Muscle of arm (tissue), 14 donors: ENCODE data around the gene LRRN4CL. TPM values are rescaled to one million over a fixed set of nuclear protein-coding genes. Genes with fewer than 3 reads are reported as not detected.
"Not testable (repeated sequence)": the region's sequence is repeated elsewhere in the genome, so short reads cannot be mapped to it uniquely, and the experiment has no call there.

ENCODE experiments used
- DNase-seq: peaks from one replicate; pipeline ENCODE4 v3.0.0-alpha.2; 2013
- long read RNA-seq, 11 donors: transcript quantifications; one replicate each; lab custom pipeline, GENCODE V29; 2026
- polyA plus RNA-seq, 12 donors: library from polyadenylated mRNA; unstranded; fragments of 120-200 nt; gene quantifications; one replicate each; pipeline ENCODE4 v1.2.1, GENCODE V29; 2013; ENCODE audit not compliant: insufficient read length in 12 of 12

LRRN4CL gene
- 10 to 100 TPM in 11 of 12 donors, not detected in 1; 13.6 to 31.1 (median 17.5) TPM for polyA plus RNA-seq
- long read RNA-seq, donor 1, partial matches to known transcripts: 0 of 1 reads
- long read RNA-seq, donor 1, other reads (novel, unspliced or antisense): 0 of 1 reads
- long read RNA-seq, donor 2, transcript LRRN4CL-201 (2 exons, 2,585 nt): major isoform, 9 of 9 reads
- long read RNA-seq, donor 2, partial matches to known transcripts: 0 of 9 reads
- long read RNA-seq, donor 2, other reads (novel, unspliced or antisense): 0 of 9 reads
- long read RNA-seq, donor 3, partial matches to known transcripts: 0 of 1 reads
- long read RNA-seq, donor 3, other reads (novel, unspliced or antisense): 0 of 1 reads
- long read RNA-seq, donor 4, partial matches to known transcripts: 0 of 3 reads
- long read RNA-seq, donor 4, other reads (novel, unspliced or antisense): 0 of 3 reads
- long read RNA-seq, donor 5: 0 reads
- long read RNA-seq, donor 6, transcript LRRN4CL-201 (2 exons, 2,585 nt): major isoform, 7 of 7 reads
- long read RNA-seq, donor 6, partial matches to known transcripts: 0 of 7 reads
- long read RNA-seq, donor 6, other reads (novel, unspliced or antisense): 0 of 7 reads
- long read RNA-seq, donor 7, partial matches to known transcripts: 0 of 4 reads
- long read RNA-seq, donor 7, other reads (novel, unspliced or antisense): 0 of 4 reads
- long read RNA-seq, donor 8, transcript LRRN4CL-201 (2 exons, 2,585 nt): major isoform, 18 of 24 reads
- long read RNA-seq, donor 8, partial matches to known transcripts: 6 of 24 reads
- long read RNA-seq, donor 8, other reads (novel, unspliced or antisense): 0 of 24 reads
- long read RNA-seq, donor 9, transcript LRRN4CL-201 (2 exons, 2,585 nt): major isoform, 7 of 7 reads
- long read RNA-seq, donor 9, partial matches to known transcripts: 0 of 7 reads
- long read RNA-seq, donor 9, other reads (novel, unspliced or antisense): 0 of 7 reads
- long read RNA-seq, donor 10, transcript LRRN4CL-201 (2 exons, 2,585 nt): major isoform, 9 of 9 reads
- long read RNA-seq, donor 10, partial matches to known transcripts: 0 of 9 reads
- long read RNA-seq, donor 10, other reads (novel, unspliced or antisense): 0 of 9 reads
- long read RNA-seq, donor 11, transcript LRRN4CL-201 (2 exons, 2,585 nt): major isoform, 5 of 5 reads
- long read RNA-seq, donor 11, partial matches to known transcripts: 0 of 5 reads
- long read RNA-seq, donor 11, other reads (novel, unspliced or antisense): 0 of 5 reads

DNA sequence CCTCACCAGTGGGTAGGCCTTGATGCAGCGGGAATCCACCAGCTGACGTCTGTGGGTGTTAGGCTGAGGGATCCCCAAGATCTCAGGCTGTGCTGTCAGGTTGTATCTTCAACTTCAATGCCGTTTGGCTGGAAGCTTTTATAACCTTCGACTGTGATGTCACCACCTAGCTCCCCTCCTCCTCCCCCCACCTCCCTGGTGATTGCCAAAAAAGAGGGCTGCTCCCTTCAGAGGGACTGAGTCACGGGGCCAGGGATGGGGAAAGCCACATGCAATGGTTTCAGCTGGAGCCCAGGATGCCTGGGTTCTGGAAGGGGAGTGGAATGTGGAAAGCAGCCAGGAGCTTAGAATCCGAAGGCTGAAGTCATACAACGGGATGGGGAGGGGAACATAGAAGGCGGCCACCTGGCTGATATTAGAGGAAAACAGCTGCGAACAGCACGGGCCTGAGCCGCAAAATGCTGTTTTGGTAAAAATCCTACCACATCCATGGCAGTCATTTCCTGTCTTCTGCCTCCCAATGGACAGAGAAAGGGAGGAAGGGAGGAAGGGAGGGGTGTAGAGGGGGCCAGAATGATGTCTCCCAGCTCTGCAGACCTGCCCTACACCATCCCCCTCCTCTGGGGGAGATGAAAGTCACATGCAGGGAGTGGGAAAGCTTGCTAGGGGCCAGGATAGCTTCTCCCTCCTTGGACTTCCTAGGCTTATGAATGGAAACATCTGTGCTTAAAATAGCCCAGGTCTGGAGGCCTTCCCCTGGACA lies at the start of gene LRRN4CL:
TSS of gene LRRN4CL (minus strand) at position 110 of the 763 bp plus-strand sequence. CDS start 1,022 bp downstream, outside the sequence.
- peak; percentile 92 for DNase-seq

DNA sequence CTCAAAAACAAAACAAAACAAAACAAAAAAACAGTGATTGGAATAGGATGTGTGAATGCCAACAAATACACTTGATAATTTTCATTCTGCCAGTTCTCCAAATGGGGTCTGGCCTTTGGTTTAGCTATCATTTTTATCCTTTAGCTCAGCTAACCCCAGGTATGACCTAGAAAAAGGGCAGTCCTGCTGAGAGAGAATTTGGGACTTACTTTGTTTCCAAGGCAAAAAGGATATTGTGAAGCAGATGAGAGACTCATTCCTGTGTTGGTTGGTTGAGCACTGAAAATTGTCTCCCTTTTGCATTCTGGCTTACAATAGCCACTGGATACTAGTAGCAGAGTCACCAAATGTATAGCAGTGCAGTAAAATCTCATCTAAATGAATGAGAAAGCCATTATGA lies 47.9 kb upstream of the LRRN4CL start:
- DNase-seq: no peak

DNA sequence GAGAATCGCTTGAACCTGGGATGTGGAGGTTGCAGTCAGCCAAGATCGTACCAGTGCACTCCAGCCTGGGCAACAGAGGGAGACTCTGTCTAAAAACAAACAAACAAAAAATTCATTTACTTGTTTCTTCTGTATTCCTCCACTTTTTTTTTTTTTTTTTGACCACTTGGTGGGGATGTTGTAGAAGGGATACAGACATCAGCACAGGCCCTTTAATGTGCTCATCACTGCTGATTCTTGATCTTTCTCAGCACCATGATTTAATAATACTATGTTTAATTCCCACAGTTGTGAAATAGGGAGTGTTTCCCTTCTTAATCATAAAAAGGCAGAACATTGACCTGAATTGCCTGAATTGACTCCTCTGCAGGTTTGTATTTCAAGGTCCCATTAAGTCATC lies 43.5 kb upstream of the LRRN4CL start:
- DNase-seq: no peak

DNA sequence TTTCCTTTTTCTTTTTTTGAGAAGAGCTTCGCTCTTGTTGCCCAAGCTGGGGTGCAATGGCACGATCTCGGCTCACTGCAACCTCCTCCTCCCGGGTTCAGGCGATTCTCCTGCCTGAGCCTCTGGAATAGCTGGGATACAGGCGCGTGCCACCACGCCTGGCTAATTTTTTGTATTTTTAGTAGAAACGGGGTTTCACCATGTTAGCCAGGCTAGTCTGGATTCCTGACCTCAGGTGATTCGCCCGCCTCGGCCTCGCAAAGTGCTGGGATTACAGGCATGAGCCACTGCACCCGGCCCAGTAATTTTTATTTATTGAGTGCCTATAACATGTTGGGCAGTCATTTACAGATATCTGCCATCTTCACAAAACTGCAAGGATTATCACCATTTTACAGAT lies 40.7 kb upstream of the LRRN4CL start:
- DNase-seq: not testable (repeated sequence)

DNA sequence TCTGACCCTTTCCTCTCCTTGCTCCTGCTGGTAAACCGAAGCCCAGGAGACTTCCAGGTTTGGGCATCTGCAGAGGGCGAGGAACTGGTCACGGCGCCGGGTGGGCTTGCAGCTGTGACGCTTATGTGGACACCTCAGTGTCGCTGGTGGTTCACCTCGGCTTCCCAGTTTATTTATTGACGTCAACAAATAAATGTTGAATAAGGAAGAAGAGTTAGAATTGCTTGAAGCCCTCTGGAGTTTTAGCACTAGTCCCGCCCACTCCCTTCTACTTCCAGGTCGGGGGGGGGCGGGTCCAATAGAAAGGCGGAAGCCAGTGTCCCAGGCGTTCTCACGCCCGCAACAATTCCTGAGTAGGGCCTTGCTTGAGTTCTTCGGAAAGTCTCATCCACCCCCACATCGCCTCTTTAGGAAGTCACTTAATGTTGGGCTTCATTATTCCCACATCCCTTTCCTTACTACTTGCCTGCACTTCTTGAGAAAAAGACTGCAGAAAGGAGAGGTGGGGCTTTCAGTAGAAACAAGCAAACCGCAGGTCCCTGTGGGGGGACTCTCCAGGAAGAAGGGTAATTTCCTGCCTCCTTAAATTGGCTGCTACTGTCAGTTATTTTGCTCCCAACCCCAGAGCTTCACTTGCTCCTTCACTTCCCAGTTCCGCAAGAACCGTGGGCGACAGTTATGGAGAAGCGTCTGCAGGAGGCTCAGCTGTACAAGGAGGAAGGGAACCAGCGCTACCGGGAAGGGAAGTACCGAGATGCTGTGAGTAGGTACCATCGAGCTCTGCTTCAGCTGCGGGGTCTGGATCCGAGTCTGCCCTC lies 39.0 kb upstream of the LRRN4CL start, which contains the start of gene TTC9C:
TSS of gene TTC9C (plus strand) at position 316 of the 818 bp plus-strand sequence. CDS start at position 679, 363 bp downstream.
- DNase-seq: peak; percentile 91

DNA sequence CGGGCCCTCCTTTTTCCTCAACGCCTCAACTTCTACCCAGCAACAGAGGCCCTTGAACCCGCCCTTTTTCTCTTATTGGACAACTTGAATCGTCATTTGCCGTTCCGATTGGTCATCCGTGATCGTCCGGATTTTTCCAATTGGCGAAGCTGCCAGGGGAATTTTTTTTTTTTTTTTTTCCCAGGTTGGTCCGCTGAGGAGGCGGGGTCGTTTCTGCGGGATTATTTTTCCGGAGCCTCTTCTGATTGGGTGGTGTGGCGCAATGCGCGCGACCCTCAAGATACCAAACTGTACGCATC lies 38.5 kb upstream of the LRRN4CL start:
- DNase-seq: peak; percentile 97

DNA sequence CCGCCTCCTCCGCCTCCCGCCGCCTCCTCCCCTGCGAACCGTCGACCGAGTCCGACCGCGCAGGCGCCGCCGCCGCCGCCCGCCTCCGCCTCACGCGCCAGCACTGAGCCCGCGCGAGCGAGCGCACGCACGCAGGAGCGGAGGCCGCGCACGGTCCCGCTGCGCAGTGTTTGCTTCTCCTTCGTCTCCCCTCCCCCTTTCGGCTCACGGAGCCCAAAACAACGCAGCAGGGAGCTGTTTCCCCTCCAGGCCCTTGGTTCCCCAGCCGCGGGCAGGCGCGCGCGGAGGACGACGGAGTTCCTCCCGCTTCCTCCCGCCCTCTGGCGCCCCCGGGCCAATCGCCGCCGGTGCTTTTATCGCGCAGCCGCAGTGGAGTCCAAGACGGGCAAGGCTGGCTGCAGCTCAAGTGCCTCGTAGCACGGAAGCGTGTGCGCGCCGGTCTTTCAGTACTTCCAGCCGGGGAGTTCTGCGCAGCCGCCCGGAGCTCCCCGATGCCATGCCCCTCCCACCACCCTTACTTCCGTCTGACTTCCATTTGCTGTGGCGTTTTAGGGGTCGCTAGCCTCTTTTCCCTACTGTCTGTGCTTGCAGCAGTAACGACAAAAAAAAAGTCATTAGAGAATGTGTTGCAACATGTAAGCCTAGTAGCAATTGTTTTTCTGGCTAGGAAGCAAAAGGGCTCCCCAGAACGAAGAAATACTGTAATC lies 38.0 kb upstream of the LRRN4CL start, which contains the start of gene HNRNPUL2:
TSS of gene HNRNPUL2 (minus strand) at position 293 of the 707 bp plus-strand sequence. CDS start 301 bp downstream, outside the sequence.
- DNase-seq: peak; percentile 100

DNA sequence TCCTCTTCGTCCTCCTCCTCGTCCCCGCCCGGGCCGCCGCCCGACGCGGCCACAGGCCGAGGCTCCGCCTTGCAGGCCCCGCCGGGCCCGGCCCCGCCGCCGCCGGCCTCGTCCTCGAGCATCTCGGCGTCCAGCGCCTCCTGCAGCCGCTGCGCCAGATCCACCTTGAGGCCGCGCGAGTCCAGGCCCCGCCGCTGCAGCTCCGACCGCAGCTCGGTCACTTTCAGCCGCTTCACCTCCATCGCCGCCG lies 37.5 kb upstream of the LRRN4CL start:
- no peak for DNase-seq

DNA sequence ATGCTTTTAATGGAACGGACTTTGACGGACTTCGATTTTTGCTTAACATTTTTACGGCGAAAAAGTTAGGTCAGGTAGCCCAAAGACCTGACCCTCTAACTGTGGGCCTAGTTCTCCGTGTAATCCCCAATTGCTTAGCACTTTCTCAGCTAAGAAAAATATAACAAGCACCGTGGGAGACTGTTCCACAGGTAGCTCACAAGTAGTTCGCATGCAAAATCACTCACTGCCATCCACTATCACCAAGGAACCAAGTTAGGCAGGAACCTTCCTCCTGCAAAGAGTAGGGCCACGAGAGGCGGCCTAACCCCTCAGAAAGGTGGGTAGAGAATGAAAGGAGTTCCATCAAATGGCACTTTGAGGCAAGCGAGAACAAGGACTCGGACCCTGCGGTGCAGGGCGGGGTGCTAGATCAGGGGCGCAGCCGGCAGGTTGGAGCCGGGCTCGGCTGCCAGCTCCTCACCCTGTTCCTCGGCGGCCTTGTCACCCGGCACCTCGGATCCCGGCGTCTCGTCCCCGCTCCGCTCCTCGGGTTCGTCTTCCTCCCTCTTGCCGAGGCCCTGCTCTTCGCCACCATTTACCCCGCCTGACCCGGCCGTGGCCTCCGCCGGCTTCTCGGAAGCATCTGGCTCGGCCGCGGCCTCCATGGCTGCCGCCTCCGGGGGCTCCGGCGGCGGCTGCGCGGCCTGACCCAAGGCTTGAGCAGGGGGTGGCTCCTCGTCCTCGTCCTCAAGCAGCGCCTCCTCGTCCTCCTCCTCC lies 37.0 kb upstream of the LRRN4CL start:
- no peak for DNase-seq

DNA sequence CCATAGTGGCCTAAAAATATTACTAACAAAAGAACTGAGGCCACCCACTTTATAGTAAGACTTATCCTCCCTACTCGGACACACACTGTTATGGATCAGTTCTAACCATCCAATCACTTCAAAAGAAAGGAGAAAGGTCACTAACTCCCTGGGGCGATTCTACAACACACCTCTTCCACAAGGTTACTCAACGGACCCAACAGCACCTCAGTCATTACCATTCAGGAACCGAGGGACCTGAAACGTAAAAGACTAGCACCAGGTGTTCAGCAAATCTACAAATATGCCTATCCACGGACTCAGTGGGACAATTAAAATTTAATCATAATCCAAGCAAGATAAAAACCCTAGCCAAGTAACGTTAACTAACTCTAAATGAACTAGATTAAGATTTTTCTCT lies 36.3 kb upstream of the LRRN4CL start:
- no peak for DNase-seq

DNA sequence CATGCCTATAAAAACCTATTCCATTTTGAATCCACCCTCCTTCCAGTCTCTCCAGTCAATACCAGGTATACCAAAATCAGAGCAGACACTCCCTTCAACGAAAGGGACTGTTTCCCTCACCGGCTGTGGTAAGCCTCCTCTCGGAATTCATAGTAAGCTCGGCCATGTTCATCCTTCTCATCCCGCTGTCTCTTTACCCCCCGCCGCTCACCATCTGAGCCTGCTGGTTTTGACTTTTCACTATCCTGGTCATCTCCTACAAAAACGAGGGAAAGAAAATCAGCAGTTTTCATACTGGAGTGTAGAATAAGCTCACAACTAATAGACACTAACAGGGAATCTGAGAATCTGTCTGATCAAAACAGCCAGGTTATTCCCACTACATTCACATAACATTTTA lies 34.8 kb upstream of the LRRN4CL start:
- DNase-seq: no peak

DNA sequence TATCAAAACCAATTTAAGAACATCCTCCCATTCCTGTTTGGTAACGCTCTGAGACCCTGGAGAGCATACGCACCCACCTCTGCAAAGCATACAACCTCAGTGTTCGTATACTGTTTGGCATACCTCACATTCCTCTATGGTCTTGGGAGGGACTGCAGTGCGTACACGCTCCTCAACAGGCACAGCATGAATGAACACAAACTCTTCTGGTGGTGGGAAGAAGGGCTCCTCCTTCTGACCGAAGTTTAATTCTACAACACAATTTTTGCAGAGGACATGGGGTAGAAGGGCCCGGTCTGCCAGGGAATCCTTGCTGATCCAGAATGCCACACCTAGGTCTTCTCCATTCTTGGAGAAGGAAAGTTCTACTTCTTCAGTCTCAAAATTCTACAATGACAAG lies 32.7 kb upstream of the LRRN4CL start:
- DNase-seq: no peak

DNA sequence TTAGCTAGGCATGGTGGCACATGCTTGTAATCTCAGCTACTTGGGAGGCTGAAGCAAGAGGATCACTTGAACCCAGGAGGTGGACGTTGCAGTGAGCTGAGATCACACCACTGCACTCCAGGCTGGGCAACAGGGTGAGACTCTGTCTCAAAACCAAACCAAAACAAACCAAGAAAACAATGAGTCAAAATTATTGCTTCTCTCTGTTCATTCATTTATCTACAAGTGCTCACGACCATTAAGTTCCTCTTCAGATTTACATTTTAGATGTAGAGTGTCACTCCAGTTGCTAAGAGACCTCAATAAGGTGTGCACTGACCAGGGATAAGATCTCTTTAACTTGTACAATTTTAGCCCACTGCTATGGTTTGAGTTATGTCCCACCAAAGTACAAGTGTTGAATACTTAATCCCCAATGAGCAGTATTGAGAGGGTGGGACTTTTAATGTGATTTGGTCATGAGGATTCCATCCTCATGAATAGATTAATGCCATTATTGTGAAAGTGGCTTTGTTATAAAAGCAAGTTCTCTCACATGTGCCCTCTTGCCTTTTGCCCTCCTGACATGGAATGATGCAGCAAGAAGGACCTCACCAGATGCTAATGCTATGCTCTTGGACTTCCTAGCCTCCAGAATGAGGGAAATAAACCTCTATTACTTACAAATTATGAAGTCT lies 30.1 kb upstream of the LRRN4CL start:
- DNase-seq: no peak

DNA sequence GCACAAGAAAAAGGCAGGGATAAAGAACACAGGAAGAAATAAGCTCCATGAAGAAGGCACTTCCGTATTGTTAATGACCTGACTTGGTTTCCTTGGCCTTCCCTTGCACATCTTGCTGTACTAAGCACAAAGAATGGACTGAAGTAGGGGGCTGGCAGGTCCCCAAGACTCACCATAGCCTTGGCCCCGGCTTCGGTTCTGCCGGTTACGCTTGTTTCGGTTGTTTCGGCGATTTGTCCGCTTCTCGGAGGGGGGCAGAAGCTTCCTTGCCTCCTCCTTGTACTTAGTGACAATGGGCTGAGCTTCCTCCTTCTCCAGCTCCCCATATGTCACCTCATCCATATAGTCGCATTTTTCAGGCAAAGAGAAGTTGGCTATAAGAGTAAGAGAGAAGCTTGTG lies 27.5 kb upstream of the LRRN4CL start:
- DNase-seq: no peak

DNA sequence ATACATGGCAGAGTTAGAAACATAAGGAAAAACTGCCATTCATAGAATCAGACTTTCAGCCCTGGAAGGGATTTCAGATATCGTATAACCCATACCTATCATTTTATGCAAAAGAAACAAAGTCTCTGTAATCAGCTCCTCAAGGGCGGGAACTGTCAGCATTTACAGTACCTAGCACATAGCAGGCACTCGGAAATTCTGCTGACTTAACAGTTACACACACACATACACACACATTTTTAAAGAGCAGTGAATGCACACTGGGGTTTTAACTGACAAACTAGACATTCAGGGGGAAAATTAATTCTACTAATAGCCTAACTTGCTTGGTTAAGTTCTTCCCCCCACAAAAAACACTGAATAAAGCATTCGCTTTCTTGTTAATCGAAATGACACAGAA lies 26.9 kb upstream of the LRRN4CL start:
- DNase-seq: no peak

DNA sequence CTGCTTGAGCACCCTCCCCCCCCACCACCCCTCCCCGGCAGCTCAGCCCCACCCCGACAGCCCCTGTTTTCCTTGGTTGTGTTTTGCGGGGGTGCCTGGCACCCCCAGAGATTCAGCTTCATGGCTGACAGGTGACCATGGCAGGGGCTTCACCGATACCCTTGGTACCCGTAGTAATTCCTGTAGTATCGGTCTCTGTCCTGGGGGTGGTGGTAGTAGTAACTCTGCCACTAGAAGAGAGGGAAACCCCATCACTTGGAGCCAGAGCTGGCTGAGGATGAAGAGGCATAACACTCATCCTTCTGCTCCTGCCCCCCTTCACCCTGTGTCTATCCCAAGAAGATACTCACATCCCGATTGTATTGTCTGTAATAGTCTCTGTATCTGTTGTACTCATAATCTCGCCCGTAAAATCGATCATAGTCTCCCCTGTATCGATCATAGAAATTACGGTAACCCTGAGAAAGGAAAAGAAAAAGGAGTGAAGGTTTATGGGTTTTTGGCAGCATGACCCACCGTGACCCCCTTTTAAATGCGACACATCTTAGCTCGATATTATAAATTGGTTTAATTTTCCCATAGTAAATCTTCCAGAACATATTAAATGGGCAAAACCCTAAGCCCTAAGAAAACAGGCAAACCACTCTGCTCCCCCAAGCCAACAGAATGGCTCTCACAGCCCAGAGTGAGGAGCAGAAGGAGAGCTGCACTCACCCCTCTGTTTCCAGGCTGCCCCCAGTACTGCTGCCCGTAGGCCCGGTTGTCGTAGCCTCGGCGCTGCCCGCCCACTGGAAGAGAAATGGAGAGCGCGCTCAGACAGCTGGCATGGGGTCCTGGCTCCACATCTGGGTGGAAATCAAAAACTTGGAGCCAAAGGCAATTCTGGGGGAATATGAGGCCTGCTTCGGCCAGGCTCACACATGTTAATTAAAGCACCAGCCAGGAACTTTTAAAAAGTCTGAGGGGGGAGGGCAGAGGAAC lies 26.1 kb upstream of the LRRN4CL start:
- DNase-seq: no peak

DNA sequence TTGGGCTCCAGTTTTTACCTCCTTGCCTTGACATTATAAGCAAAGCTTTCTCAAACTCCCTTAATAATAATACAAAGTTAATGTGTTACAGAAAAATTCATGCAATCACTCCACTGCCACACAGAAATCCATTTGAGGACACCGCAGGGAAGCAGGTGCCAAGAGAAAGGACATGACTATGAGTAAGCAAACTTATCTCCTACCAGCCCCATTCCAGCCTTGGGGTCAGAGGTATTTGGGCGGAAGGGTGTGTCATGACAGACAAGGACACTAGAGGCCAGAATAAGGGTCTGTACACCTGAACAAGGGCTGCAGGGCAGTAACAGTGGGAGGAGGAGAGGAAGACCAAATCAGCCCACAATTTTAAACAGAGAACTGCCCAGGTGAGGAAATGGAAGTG lies 24.0 kb upstream of the LRRN4CL start:
- no peak for DNase-seq
